Right lobe of liver (tissue), 6 donors: ENCODE results near the gene HTRA3. TPM values are rescaled to one million over a fixed set of nuclear protein-coding genes. Genes with fewer than 3 reads are reported as not detected.

Experiments used
- ATAC-seq, 4 donors: fragments of 200-7000 bp; cut with Tn5 transposase; one replicate each; pipeline ENCODE4 v1.9.1; 2020; ENCODE audit warnings: mild to moderate bottlenecking in 4 of 4, moderate library complexity in 4 of 4
- DNase-seq, 3 donors: peaks; one replicate each; pipeline ENCODE4 v3.0.0-alpha.2; 2020
- H3K27ac ChIP-seq, 3 donors: fragments of 200-600 bp; one replicate each; pipeline ENCODE4 v1.8.0; 2022
- H3K27me3 ChIP-seq, 2 donors: fragments of 200-600 bp; one replicate each; pipeline ENCODE4 v1.8.0; 2022
- H3K36me3 ChIP-seq, 4 donors: fragments of 200-600 bp; sonication (generic) in 1 of 4; one replicate each; pipeline versions ENCODE4 v1.5.1 to v1.8.0; 2017 to 2022; ENCODE audit warnings: control low read depth in 1 of 4
- H3K4me1 ChIP-seq, 4 donors: fragments of 200-600 bp; sonication (generic) in 1 of 4; one replicate each; pipeline versions ENCODE4 v1.5.1 to v1.8.0; 2017 to 2022; ENCODE audit warnings: control low read depth in 1 of 4
- H3K4me3 ChIP-seq, 3 donors: fragments of 200-600 bp; one replicate each; pipeline ENCODE4 v1.8.0; 2022
- H3K9me3 ChIP-seq, 4 donors: fragments of 200-600 bp; sonication (generic) in 1 of 4; one replicate each; pipeline versions ENCODE4 v1.5.1 to v1.8.0; 2017 to 2022; ENCODE audit warnings: control low read depth in 1 of 4
- POLR2A ChIP-seq: fragments of 450-650 bp; IDR thresholded peaks from one replicate; pipeline ENCODE4 v1.6.1; 2017; ENCODE audit warnings: antibody characterized with exemption, mild to moderate bottlenecking
- WGBS: methylation state at CpG from one replicate; pipeline ENCODE4 v1.1.6; 2018; ENCODE audit warnings: low coverage, low lambda C conversion rate; ENCODE audit not compliant: insufficient coverage; ENCODE audit errors: missing lambda C conversion rate; 5-methylcytosine and 5-hydroxymethylcytosine counted together
- intact Hi-C, 2 donors: fragments of 100-400 bp; cut with DNase I; formaldehyde crosslinking; loops; one replicate each; pipeline versions ENCODE4 v1.11.2 to v1.14.1; 2022
- total RNA-seq, 6 experiments: library from RNA; depleted of rRNA in 2 of 6; stranded (reverse); fragments of >200 nt in 2 of 6; fragmentation: NEBNext Ultra II Directional in 3 of 6; extraction: Animal tissue kit (Norgen Biotek cat#: 25700) in 3 of 6; gene quantifications; one replicate each; pipeline versions ENCODE4 v1.1.0 to v1.2.4, GENCODE V29; 2016 to 2023
- TF ChIP-seq, protein P1 (sequence below), 4 donors: fragments of 200-600 bp in 3 of 4; fragments of 450-650 bp in 1 of 4; IDR thresholded peaks; one replicate each; pipeline versions ENCODE4 v1.5.1 to v1.8.0; 2016 to 2022; ENCODE audit warnings: antibody characterized with exemption in 4 of 4, mild to moderate bottlenecking in 2 of 4
- donor health status: DM: no; HTN: yes; CAD: no.
- donor health status: DM: no; HTN: no; CAD: no.
- donor health status: DM: no; HTN: no; CAD: no.
- donor health status: DM: no; HTN: yes; CAD: no.
- donor health status: DM: no; HTN: yes; CAD: no.

HTRA3 gene
- total RNA-seq, 6 experiments from 2014 or later: 0.32 to 1.6 (median 1.0) TPM

GRCh38 chr4:8280158-8280875 lies 10.8 kb downstream of the HTRA3 start:
- Histone ChIP-seq H3K27me3 (no peaks in the 10 kb centered on the region), H3K4me3 (no peak overlapping the region), H3K36me3 (no peaks in the 10 kb centered on the region), H3K9me3 (no peaks in the 10 kb centered on the region), H3K27ac (no peak overlapping the region), H3K4me1 (no peaks in the 10 kb centered on the region)
- TF ChIP-seq POLR2A: no peak
- TF ChIP-seq, protein P1, sequence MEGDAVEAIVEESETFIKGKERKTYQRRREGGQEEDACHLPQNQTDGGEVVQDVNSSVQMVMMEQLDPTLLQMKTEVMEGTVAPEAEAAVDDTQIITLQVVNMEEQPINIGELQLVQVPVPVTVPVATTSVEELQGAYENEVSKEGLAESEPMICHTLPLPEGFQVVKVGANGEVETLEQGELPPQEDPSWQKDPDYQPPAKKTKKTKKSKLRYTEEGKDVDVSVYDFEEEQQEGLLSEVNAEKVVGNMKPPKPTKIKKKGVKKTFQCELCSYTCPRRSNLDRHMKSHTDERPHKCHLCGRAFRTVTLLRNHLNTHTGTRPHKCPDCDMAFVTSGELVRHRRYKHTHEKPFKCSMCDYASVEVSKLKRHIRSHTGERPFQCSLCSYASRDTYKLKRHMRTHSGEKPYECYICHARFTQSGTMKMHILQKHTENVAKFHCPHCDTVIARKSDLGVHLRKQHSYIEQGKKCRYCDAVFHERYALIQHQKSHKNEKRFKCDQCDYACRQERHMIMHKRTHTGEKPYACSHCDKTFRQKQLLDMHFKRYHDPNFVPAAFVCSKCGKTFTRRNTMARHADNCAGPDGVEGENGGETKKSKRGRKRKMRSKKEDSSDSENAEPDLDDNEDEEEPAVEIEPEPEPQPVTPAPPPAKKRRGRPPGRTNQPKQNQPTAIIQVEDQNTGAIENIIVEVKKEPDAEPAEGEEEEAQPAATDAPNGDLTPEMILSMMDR (IDR thresholded peaks at IDR 0.05): no peak
- ATAC-seq (no peak), DNase-seq (peak in 1 of 3 donors; percentile 32)
- intact Hi-C loops: no loop called here
- 80% methylated on average over 2 of the region's 25 CpGs for WGBS

DNA sequence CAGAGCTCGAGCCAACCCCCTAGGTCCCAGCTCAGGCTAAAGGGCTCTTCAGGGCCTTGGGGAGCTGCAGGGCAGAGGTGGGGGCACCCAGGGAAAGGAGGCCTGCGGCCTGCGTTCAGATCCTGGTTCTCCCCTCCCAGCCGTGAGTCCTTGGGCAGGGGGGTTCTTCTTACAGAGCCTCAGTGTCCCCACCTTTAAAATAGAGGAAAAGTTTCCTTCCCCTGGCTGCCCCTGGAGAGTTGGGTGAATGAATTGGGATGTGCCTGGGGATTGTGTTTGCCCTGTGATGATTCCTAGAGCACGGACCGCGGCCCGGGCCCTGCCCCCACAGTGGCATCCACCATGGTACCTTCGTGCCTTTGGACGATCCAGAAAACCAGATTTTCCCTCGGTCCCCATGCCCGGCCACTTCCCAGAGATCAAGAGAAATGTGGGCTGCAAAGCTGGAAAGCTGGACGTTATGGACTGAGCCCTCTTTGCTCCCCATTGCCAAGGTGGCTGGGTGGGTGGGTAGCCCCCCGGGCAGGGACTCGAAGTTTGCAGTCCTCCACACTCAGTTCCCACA lies 11.4 kb downstream of the HTRA3 start:
- Histone ChIP-seq H3K27me3 (no peaks in the 10 kb centered on the region), H3K27ac (no peak overlapping the region), H3K4me3 (no peak overlapping the region), H3K4me1 (no peaks in the 10 kb centered on the region), H3K9me3 (no peaks in the 10 kb centered on the region), H3K36me3 (no peaks in the 10 kb centered on the region)
- intact Hi-C loops: no loop called here
- DNase-seq: no peak
- ATAC-seq: no peak
- 85% methylated on average over 9 of the region's 15 CpGs for WGBS
- no peak for TF ChIP-seq POLR2A
- TF ChIP-seq, protein P1 (IDR thresholded peaks at IDR 0.05): no peak

DNA sequence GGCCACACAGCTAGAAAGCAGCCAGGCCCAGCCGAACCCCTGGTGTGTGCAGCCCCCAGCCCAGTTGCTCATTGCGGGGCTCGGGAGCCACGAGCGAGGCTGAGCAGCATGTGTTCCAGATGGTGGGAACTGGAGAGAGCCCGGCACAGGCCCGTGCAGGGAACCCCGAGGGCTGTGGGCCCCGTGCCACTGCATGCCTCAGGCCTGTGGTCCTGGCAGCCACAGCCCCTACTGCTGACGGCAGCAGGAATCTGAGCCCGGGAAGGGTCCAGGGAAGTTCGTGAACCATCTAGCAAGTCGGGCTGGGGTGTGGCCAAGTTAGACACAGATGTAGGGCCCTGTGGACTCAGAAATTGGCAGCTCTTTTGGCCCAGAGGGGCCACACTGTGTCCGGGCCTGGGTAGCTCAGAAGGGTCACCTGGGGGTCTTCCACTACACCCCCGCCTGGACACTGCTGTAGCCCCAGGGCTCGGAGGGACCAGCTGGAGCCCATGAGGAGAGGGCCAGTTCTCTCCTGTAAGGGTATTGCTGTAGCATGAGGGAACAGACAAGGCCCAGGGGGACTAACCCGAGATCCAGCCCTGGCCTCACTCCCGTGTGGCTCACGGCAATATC lies 12.1 kb downstream of the HTRA3 start:
- Histone ChIP-seq H3K36me3 (no peaks in the 10 kb centered on the region), H3K27ac (no peak overlapping the region), H3K9me3 (no peaks in the 10 kb centered on the region), H3K4me1 (no peaks in the 10 kb centered on the region), H3K27me3 (no peaks in the 10 kb centered on the region), H3K4me3 (no peak overlapping the region)
- 83% methylated on average over 2 of the region's 19 CpGs for WGBS
- intact Hi-C loops: no loop called here
- ATAC-seq: no peak
- TF ChIP-seq POLR2A: no peak
- TF ChIP-seq, protein P1 (IDR thresholded peaks at IDR 0.05): no peak
- DNase-seq: peak in 1 of 3 donors; percentile 49

- intact Hi-C loops: no loop called here
- WGBS: no CpG with 5 or more reads among the region's 14 CpGs
- no peak for ATAC-seq
- Histone ChIP-seq H3K27ac (no peak overlapping the region), H3K9me3 (no peaks in the 10 kb centered on the region), H3K27me3 (no peaks in the 10 kb centered on the region), H3K36me3 (no peaks in the 10 kb centered on the region), H3K4me1 (no peaks in the 10 kb centered on the region), H3K4me3 (no peak overlapping the region)
- TF ChIP-seq, protein P1 (IDR thresholded peaks at IDR 0.05): no peak
- TF ChIP-seq POLR2A: no peak
- peak in 1 of 3 donors; percentile 40 for DNase-seq
These were observed 12.6 kb downstream of the HTRA3 start for GRCh38 chr4:8282134-8282641.
